Measurements from ENCODE around the gene ADORA2A. TPM values are rescaled to one million over a fixed set of nuclear protein-coding genes. Genes with fewer than 3 reads are reported as not detected.

ADORA2A gene
- total RNA-seq, 6 donors from 2014 or later: 7.3 to 20.9 (median 8.8) TPM

DNA sequence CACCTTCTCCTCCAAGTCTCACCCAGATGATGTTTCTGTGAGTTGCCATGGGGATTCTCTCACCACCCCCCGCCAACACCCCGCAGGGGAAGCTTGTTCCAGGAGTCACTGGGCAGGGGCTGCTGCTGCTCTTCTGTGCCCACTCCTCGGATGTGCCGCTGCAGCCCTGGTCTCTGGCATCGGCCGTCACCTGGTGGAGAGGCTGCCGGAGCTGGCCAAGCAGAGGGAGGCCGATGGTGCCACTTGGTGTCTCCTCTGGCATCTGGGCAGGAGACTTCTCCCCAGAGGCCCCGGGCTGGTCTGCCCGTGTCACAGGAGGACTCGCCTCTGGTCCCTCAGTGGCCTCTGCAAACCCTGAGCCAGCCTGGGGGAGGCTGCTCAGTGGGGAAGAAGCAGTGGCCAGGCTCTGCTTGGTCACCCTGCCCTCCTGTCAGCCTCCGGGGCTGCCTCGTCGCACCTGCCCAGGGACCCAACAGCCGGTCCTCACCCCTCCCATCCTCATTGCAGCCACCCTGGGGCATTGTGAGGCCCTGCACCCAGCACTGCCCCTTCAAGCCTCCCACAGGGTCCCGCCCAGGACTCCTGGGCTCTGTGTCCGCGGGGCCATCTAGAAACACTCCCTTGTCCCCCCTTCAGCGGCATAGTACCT lies 424 bp upstream of the ADORA2A start:
- H3K27ac ChIP-seq: peak overlapping the region; percentile 47 to 78 (median 66)
- TF ChIP-seq EP300 (IDR thresholded peaks at IDR 0.05) (no peak), POLR2A (IDR thresholded peaks at IDR 0.05) (no peak)
- TF ChIP-seq, protein P1, sequence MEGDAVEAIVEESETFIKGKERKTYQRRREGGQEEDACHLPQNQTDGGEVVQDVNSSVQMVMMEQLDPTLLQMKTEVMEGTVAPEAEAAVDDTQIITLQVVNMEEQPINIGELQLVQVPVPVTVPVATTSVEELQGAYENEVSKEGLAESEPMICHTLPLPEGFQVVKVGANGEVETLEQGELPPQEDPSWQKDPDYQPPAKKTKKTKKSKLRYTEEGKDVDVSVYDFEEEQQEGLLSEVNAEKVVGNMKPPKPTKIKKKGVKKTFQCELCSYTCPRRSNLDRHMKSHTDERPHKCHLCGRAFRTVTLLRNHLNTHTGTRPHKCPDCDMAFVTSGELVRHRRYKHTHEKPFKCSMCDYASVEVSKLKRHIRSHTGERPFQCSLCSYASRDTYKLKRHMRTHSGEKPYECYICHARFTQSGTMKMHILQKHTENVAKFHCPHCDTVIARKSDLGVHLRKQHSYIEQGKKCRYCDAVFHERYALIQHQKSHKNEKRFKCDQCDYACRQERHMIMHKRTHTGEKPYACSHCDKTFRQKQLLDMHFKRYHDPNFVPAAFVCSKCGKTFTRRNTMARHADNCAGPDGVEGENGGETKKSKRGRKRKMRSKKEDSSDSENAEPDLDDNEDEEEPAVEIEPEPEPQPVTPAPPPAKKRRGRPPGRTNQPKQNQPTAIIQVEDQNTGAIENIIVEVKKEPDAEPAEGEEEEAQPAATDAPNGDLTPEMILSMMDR (IDR thresholded peaks at IDR 0.05): no peak
- no peaks in the 10 kb centered on the region for H3K27me3 ChIP-seq
- no peaks in the 10 kb centered on the region for H3K9me3 ChIP-seq
- no peaks in the 10 kb centered on the region for H3K36me3 ChIP-seq
- 85 to 88% methylated on average over 12 to 15 of the region's 19 CpGs for WGBS, 2 donors
- DNase-seq: no peak
- ATAC-seq (ENCODE audit: low FRiP score in 2 of 2): peak in 1 of 2 donors; percentile 2
- H3K4me3 ChIP-seq: peak overlapping the region in 2 of 4 donors; percentile 19 to 33
- peaks cover 30 to 81% (median 50%) of the 10 kb centered on the region in 4 donors for H3K4me1 ChIP-seq

DNA sequence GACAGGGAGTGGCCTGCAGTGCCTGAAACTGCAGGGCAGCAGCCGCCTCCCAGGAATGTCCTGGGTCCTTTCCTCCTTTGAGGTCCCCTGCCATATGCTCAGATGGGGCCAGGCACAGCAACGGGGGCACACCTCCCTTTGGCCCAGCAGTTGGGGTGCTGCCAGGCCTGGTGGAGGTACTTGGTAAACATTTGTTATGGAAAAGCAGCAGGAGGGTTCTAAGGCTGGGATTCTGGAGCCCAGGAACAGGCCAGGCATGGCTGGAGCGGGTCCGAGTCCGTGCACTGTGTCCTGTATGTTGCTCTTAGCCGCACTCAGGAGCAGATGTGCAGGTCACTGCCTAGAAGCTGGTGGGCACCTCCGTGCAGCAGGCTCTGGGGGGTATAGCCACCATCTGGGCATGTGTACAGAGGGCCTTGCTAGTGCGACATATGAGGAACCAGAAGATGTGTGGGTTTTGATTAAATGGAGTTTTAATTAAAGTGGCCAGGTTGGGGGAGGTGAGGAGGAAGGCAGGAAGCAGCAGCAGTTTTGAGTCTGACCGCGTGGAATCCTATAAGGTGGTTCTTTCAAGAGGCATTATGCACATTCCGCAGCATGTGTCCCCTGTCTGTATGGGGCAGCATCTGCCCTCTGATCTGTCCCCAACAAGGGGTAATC lies 1.5 kb downstream of the ADORA2A start:
- peak overlapping the region in 3 of 4 donors; percentile 51 to 85 (median 78) for H3K27ac ChIP-seq
- peak overlapping the region in 1 of 4 donors; percentile 33 for H3K4me3 ChIP-seq
- H3K4me1 ChIP-seq: peaks cover 41 to 89% (median 64%) of the 10 kb centered on the region in 4 donors
- DNase-seq (no peak), ATAC-seq (ENCODE audit: low FRiP score in 2 of 2) (no peak)
- no peaks in the 10 kb centered on the region for H3K27me3 ChIP-seq
- H3K9me3 ChIP-seq: no peaks in the 10 kb centered on the region
- TF ChIP-seq, protein P1 (IDR thresholded peaks at IDR 0.05): no peak
- TF ChIP-seq POLR2A (IDR thresholded peaks at IDR 0.05): no peak
- TF ChIP-seq EP300 (IDR thresholded peaks at IDR 0.05): no peak
- TF ChIP-seq POLR2AphosphoS5 (IDR thresholded peaks at IDR 0.05): no peak
- peaks cover 0 to 6% (median 0%) of the 10 kb centered on the region in 4 donors for H3K36me3 ChIP-seq
- 51 to 66% methylated on average over 7 to 11 of the region's 11 CpGs for WGBS, 2 donors

DNA sequence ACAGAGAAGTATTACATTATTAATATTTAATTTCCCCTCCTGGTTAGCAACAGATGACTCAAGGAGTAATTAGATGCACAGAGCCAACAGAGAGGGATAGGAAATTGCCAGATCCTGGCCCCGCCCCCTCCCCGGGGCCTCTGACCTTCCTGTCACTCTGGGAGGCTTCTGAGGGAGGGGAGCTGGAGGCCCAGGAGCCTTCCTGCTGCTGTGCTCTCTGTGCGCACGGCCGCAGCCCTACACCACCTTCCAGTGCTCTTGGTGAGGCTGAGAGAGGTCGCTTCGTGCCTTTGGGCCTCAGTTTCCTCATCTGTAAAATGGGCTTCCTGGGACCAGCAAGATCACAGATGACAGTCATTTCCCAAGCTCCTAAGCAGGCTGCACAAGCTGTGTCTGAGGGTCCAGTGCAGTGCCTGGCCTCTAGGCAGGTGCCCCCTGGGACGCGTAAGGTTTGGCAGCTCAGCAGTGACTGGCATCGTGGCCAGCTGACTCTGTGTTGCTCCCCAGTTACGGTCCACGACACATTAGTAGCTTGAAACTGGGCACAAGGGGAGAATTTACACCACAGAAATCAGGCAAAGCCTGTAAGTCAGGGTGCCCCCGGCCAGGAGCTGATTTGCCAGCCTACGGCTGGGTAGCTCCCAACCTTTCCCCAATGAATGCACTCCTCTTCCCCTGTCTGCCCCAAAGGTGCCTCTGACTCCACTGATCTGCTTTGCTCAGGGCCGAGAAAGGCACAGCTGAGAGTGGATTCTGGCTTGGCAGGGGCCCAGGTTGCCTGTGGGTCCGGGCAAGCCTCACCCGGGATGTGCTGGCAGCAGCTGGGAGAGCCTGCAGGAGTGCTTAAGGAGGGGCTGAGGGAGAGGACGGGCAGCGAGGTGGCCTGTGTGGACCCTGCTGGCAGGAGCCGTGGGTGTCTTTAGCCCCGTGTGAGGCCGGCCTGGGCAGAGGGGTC lies 2.3 kb downstream of the ADORA2A start:
- 56 to 71% methylated on average over 13 to 22 of the region's 22 CpGs for WGBS, 2 donors
- H3K9me3 ChIP-seq: no peaks in the 10 kb centered on the region
- DNase-seq (no peak), ATAC-seq (ENCODE audit: low FRiP score in 2 of 2) (no peak)
- peaks cover 48 to 89% (median 67%) of the 10 kb centered on the region in 4 donors for H3K4me1 ChIP-seq
- no peak overlapping the region for H3K4me3 ChIP-seq
- peak overlapping the region in 3 of 4 donors; percentile 49 to 85 (median 78) for H3K27ac ChIP-seq
- no peaks in the 10 kb centered on the region for H3K27me3 ChIP-seq
- peaks cover 0 to 6% (median 0%) of the 10 kb centered on the region in 4 donors for H3K36me3 ChIP-seq
- TF ChIP-seq, protein P1 (IDR thresholded peaks at IDR 0.05): no peak
- TF ChIP-seq EP300 (IDR thresholded peaks at IDR 0.05) (no peak), POLR2AphosphoS5 (IDR thresholded peaks at IDR 0.05) (no peak), POLR2A (IDR thresholded peaks at IDR 0.05) (no peak)

DNA sequence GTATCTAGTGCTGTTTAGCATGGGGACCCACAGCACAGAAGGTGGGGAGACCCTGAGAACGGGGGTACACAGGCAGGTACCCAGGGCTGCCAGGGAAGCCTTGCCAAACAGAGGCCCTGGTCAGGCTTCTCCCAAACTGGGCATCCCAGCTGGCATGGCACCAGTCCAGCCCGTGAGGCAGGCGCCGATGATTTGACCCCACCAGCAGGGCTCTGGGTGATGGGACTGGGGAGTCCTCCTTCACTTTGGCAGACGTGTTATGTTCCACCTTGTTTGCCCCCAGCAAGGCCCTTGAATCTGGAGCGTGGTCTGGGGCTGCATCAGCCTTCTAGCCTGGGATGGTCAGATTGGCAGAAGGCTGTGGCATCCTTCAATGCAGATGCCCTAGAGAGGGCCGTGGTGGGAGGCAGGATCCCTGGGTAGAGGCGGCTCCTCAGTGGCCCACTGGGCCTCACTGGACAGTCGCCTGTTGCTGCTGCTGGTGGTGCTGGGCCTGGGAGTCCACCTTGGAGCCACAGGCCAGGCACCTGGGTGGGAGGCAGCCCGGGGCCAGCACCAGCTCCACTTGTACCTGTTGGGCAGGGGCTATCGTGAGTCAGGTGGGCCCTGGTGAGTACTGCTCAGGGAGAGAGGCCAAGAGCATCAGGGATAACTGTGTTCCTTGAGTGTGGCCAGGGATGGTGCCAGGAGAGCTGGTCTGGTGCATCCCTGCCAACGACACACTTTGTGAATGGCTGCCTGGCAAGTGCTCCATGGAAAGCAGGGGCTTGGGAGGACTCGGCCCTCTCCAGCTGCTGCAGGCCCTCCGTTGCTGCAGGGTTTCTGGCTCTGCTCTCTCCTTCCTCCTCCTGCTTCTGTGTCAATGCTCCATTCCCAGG lies 3.3 kb downstream of the ADORA2A start:
- Histone ChIP-seq H3K4me3 (no peak overlapping the region), H3K36me3 (peaks cover 0 to 6% (median 0%) of the 10 kb centered on the region in 4 donors), H3K9me3 (no peaks in the 10 kb centered on the region), H3K27me3 (no peaks in the 10 kb centered on the region), H3K27ac (peak overlapping the region in 3 of 4 donors; percentile 14 to 85 (median 49)), H3K4me1 (peaks cover 54 to 89% (median 71%) of the 10 kb centered on the region in 4 donors)
- no peak for ATAC-seq (ENCODE audit: low FRiP score in 2 of 2)
- TF ChIP-seq POLR2A (IDR thresholded peaks at IDR 0.05): no peak
- TF ChIP-seq POLR2AphosphoS5 (IDR thresholded peaks at IDR 0.05): no peak
- TF ChIP-seq, protein P1 (IDR thresholded peaks at IDR 0.05): no peak
- TF ChIP-seq EP300 (IDR thresholded peaks at IDR 0.05): no peak
- DNase-seq: no peak
- 90 to 91% methylated on average over 2 to 13 of the region's 14 CpGs for WGBS, 2 donors

Data from upper lobe of left lung (tissue), 6 donors.